HCT116 (cell line): ENCODE results near the gene MAL. TPM values are rescaled to one million over a fixed set of nuclear protein-coding genes. Genes with fewer than 3 reads are reported as not detected.

Source experiments
- ATAC-seq: fragments of 200-7000 bp; cut with Tn5 transposase; 2 replicates; pipeline ENCODE4 v1.9.1; 2020; ENCODE audit warnings: mild to moderate bottlenecking, moderate library complexity
- BruUV-seq: library from RNA; stranded (reverse); fragments of 400-500 nt; replicated peaks from 2 replicates; lab custom pipeline; 2021; lab: Mats Ljungman, UMichigan
- CTCF ChIA-PET: fragments of 300-600 bp; sonication (Branson Sonifier 250); formaldehyde crosslinking; loops from one replicate; lab custom pipeline; 2021; ENCODE audit warnings: antibody characterized with exemption; lab: Charles Lee
- POLR2A ChIA-PET: fragments of 300-600, 350-600 bp; sonication (Branson Sonifier 250); formaldehyde crosslinking; loops from one replicate; lab custom pipeline; 2021; ENCODE audit warnings: antibody characterized with exemption; lab: Charles Lee
- RAD21 ChIA-PET, 2 experiments: fragments of 300-600 bp; sonication (Branson Sonifier 250); formaldehyde crosslinking; loops; one replicate each; lab custom pipeline; 2023; ENCODE audit warnings: low total read pairs in 2 of 2; ENCODE audit not compliant: uncharacterized antibody in 2 of 2, unreplicated experiment in 2 of 2, low non-redundant PET in 1 of 2; lab: Charles Lee
- DNase-seq: peaks from one replicate; pipeline ENCODE4 v3.0.0-alpha.2; 2010; ENCODE audit warnings: low read depth, low spot score
- H2AFZ ChIP-seq: fragments of 200-600 bp; shearing (Covaris generic), sonication (generic); 2 replicates; pipeline ENCODE4 v1.6.1; 2017; ENCODE audit warnings: low read depth, mixed run types, mixed read lengths, antibody characterized with exemption, low read length; ENCODE audit not compliant: poor library complexity, severe bottlenecking
- H3K27ac ChIP-seq: 2 replicates; pipeline ENCODE4 v1.5.1; 2012; ENCODE audit warnings: low read depth, low read length
- H3K27me3 ChIP-seq: fragments of 200-600 bp; sonication (generic); 2 replicates; pipeline ENCODE4 v1.6.1; 2016; ENCODE audit warnings: mixed run types, low read length, mixed read lengths; ENCODE audit not compliant: insufficient read depth
- H3K36me3 ChIP-seq, 2 experiments: fragments of 200-500 bp in 1 of 2; fragments of 200-600 bp in 1 of 2; sonication (Bioruptor generic) in 1 of 2; sonication (generic) in 1 of 2; 2 replicates each; pipeline versions ENCODE4 v1.5.1 to v1.6.1; 2014 to 2016; ENCODE audit warnings: low read length in 2 of 2, inconsistent platforms in 1 of 2, mixed read lengths in 1 of 2, mixed run types in 1 of 2; ENCODE audit not compliant: insufficient read depth in 2 of 2, control insufficient read depth in 1 of 2
- H3K4me1 ChIP-seq, 2 experiments: fragments of 200-600 bp in 1 of 2; sonication (generic) in 1 of 2; 2 replicates each; pipeline versions ENCODE4 v1.5.1 to v1.6.1; 2012 to 2017; ENCODE audit warnings: low read length in 2 of 2, inconsistent platforms in 1 of 2, mild to moderate bottlenecking in 1 of 2, mixed read lengths in 1 of 2, mixed run types in 1 of 2, moderate library complexity in 1 of 2; ENCODE audit not compliant: insufficient read depth in 2 of 2, control insufficient read depth in 1 of 2
- H3K4me2 ChIP-seq: fragments of 200-600 bp; sonication (generic); 2 replicates; pipeline ENCODE4 v1.6.1; 2017; ENCODE audit warnings: mixed run types, low read length, mixed read lengths
- H3K4me3 ChIP-seq, 2 experiments: fragments of 200-600 bp in 1 of 2; sonication (generic) in 1 of 2; replicated peaks in 1 of 2; 2 replicates each; pipeline ENCODE4 v1.5.1; 2011 to 2016; ENCODE audit warnings: low read length in 2 of 2, control low read depth in 1 of 2, low read depth in 1 of 2, mild to moderate bottlenecking in 1 of 2, mixed read lengths in 1 of 2, mixed run types in 1 of 2
- H3K79me2 ChIP-seq: fragments of 200-600 bp; sonication (generic); 2 replicates; pipeline ENCODE4 v1.6.1; 2017; ENCODE audit warnings: mild to moderate bottlenecking, mixed run types, low read length, moderate library complexity, mixed read lengths; ENCODE audit not compliant: insufficient read depth
- H3K9ac ChIP-seq: fragments of 200-600 bp; sonication (generic); 2 replicates; pipeline ENCODE4 v1.6.1; 2016; ENCODE audit warnings: low read length, mixed read lengths
- H3K9me2 ChIP-seq: fragments of 200-600 bp; sonication (generic), shearing (Covaris generic); 2 replicates; pipeline ENCODE4 v1.6.1; 2017; ENCODE audit warnings: mixed run types, mild to moderate bottlenecking, moderate library complexity; ENCODE audit not compliant: insufficient read depth
- H3K9me3 ChIP-seq, 2 experiments: fragments of 200-500 bp in 1 of 2; fragments of 200-600 bp in 1 of 2; sonication (Bioruptor generic) in 1 of 2; sonication (generic) in 1 of 2; 2 replicates each; pipeline ENCODE4 v1.6.1; 2014 to 2017; ENCODE audit warnings: low read length in 2 of 2, mixed read lengths in 2 of 2, inconsistent platforms in 1 of 2, low read depth in 1 of 2, mild to moderate bottlenecking in 1 of 2, mixed run types in 1 of 2, moderate library complexity in 1 of 2; ENCODE audit not compliant: control insufficient read depth in 1 of 2, insufficient read depth in 1 of 2
- H4K20me1 ChIP-seq: fragments of 200-600 bp; sonication (generic), shearing (Covaris generic); 2 replicates; pipeline ENCODE4 v1.6.1; 2017; ENCODE audit warnings: mixed run types, mild to moderate bottlenecking, moderate library complexity; ENCODE audit not compliant: insufficient read depth
- CBX3 ChIP-seq: IDR thresholded peaks from 2 replicates; pipeline ENCODE4 v1.6.1; 2012; ENCODE audit warnings: low read depth
- CTCF ChIP-seq, 3 experiments: fragments of 200-600 bp in 1 of 3; sonication (generic) in 1 of 3; IDR thresholded peaks in 2 of 3; conservative IDR thresholded peaks in 1 of 3; 2 replicates each; pipeline ENCODE4 v1.5.1; 2012 to 2017; ENCODE audit warnings: low read depth in 2 of 3, low read length in 2 of 3, antibody characterized with exemption in 1 of 3, borderline replicate concordance in 1 of 3, control low read depth in 1 of 3, mild to moderate bottlenecking in 1 of 3, mixed read lengths in 1 of 3, mixed run types in 1 of 3, moderate library complexity in 1 of 3; ENCODE audit not compliant: insufficient read depth in 1 of 3
- ELF1 ChIP-seq: IDR thresholded peaks from 2 replicates; pipeline ENCODE4 v1.6.1; 2012; ENCODE audit warnings: low read depth, borderline replicate concordance
- EZH2 ChIP-seq: fragments of 200-600 bp; sonication (generic); IDR thresholded peaks from 2 replicates; pipeline ENCODE4 v1.6.1; 2017; ENCODE audit warnings: antibody characterized with exemption, mixed run types
- EZH2phosphoT487 ChIP-seq: fragments of 200-600 bp; IDR thresholded peaks from 2 replicates; pipeline ENCODE4 v1.6.1; 2018; ENCODE audit warnings: antibody characterized with exemption, borderline replicate concordance
- FOSL1 ChIP-seq: IDR thresholded peaks from 2 replicates; pipeline ENCODE4 v1.6.1; 2012; ENCODE audit warnings: low read depth
- JUND ChIP-seq: IDR thresholded peaks from 2 replicates; pipeline ENCODE4 v1.6.1; 2012
- POLR2A ChIP-seq: IDR thresholded peaks from 2 replicates; pipeline ENCODE4 v1.7.0; 2011; ENCODE audit warnings: borderline replicate concordance; ENCODE audit not compliant: insufficient read depth, insufficient read length; ENCODE audit errors: extremely low read depth
- POLR2AphosphoS5 ChIP-seq: IDR thresholded peaks from 2 replicates; pipeline ENCODE4 v1.6.1; 2011; ENCODE audit warnings: mild to moderate bottlenecking, low read depth, low read length, moderate library complexity
- REST ChIP-seq: IDR thresholded peaks from 2 replicates; pipeline ENCODE4 v1.6.1; 2012; ENCODE audit warnings: low read depth
- intact Hi-C: fragments of 100-400 bp; cut with micrococcal nuclease; formaldehyde crosslinking; loops from 2 replicates; pipeline ENCODE4 v1.10.0; 2022
- total RNA-seq: library from RNA; stranded (reverse); gene quantifications from one replicate; pipeline ENCODE4 v1.2.1, GENCODE V29; 2021; ENCODE audit not compliant: unreplicated experiment
- TF ChIP-seq, protein P1 (sequence below): IDR thresholded peaks from 2 replicates; pipeline ENCODE4 v1.6.1; 2012

MAL gene
- total RNA-seq, 1 experiment from 2014 or later = not detected

DNA sequence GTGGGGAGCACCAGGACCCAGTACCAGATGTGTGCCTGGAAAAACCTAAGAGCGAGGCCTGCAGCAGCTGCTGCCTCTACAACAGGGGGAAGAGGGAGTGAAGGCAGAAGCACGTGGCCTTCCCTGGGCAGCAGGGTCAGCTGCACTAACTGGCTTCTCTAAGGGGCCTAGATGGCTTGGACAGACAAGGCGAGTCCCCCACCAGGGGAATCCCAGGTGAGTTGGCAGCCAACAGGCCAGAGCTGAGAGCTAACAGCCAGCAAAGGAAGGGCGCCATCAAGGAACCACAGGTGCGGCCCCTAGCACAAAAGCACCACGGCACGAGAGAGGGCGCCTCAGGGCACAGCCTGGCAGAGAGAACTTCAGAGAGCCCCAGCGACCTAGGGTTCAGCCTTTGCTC lies 19.8 kb upstream of the MAL start:
- POLR2A ChIA-PET = no interaction called here
- Histone ChIP-seq H3K9ac (no peak overlapping the region), H3K9me3 (no peaks in the 10 kb centered on the region), H3K27ac (no peak overlapping the region), H3K79me2 (no peaks in the 10 kb centered on the region), H3K36me3 (no peaks in the 10 kb centered on the region), H4K20me1 (no peaks in the 10 kb centered on the region), H3K4me2 (no peak overlapping the region), H3K4me3 (no peak overlapping the region), H3K9me2 (no peaks in the 10 kb centered on the region), H3K27me3 (no peaks in the 10 kb centered on the region), H2AFZ (no peak overlapping the region), H3K4me1 (no peaks in the 10 kb centered on the region)
- no peak for DNase-seq
- intact Hi-C loops = no loop called here
- TF ChIP-seq ELF1 = no peak
- TF ChIP-seq FOSL1 = no peak
- TF ChIP-seq EZH2phosphoT487 = no peak
- CTCF ChIA-PET = no interaction called here
- ATAC-seq = no peak
- RAD21 ChIA-PET = no interaction called here
- no TSS peak for BruUV-seq

GRCh38 chr2:95006588-95006987 lies 18.9 kb upstream of the MAL start:
- Histone ChIP-seq H3K27me3 (no peaks in the 10 kb centered on the region), H3K27ac (no peak overlapping the region), H3K9me3 (no peaks in the 10 kb centered on the region), H3K9me2 (no peaks in the 10 kb centered on the region), H3K9ac (no peak overlapping the region), H3K4me2 (no peak overlapping the region), H3K36me3 (no peaks in the 10 kb centered on the region), H3K4me3 (no peak overlapping the region), H3K79me2 (no peaks in the 10 kb centered on the region), H3K4me1 (no peaks in the 10 kb centered on the region), H4K20me1 (no peaks in the 10 kb centered on the region), H2AFZ (no peak overlapping the region)
- BruUV-seq = no TSS peak
- intact Hi-C loops = no loop called here
- POLR2A ChIA-PET = no interaction called here
- DNase-seq = no peak
- CTCF ChIA-PET = no interaction called here
- RAD21 ChIA-PET = no interaction called here
- TF ChIP-seq REST (no peak), ELF1 (no peak), CBX3 (no peak), POLR2AphosphoS5 (no peak), CTCF (IDR thresholded peaks at IDR 0.05 in 2 of 3, conservative IDR thresholded peaks at IDR 0.05 in 1 of 3; ENCODE audit: borderline replicate concordance in 1 of 3, insufficient read depth in 1 of 3, low read depth in 2 of 3, low read length in 2 of 3) (no peak), POLR2A (no peak), FOSL1 (no peak), JUND (no peak), EZH2 (no peak)
- TF ChIP-seq, protein P1, sequence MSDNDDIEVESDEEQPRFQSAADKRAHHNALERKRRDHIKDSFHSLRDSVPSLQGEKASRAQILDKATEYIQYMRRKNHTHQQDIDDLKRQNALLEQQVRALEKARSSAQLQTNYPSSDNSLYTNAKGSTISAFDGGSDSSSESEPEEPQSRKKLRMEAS = no peak
- no peak for ATAC-seq
